Measurements from ENCODE around the gene TNFSF13B. TPM values are rescaled to one million over a fixed set of nuclear protein-coding genes. Genes with fewer than 3 reads are reported as not detected.

Gene TNFSF13B
- total RNA-seq, 1 donor from 2014 or later = 1.1 TPM

DNA sequence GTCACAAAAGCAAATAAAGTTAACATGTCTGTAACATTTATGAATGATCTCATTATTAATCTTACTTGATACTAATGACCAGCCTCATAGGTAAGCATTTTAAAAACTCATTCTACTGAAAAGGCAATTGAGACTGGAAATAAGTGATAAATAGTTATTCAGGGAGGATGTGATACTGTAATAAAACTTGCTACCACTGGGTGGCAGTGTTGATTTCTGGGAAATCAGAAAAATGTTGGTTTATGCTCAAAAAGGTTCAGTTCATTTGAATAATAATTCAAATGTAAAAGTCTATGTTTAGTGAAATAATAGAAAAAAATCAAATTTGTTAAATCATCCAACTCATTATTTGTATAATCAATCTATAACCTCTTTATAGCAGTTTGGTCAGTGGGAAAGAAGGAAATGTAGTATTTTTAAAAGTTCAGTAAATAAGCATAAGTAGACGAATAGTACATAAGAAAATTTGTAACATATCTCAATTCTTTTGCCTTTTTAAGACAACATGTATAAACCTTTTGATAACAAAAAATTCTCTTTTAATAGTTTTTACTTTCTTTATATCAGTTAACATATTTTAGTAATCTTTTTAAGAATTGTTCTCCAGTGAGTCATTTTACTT, 41.8 kb upstream of the TNFSF13B start:
- Mint-ChIP-seq H3K4me3 (ENCODE audit: unreplicated experiment) (no peak overlapping the region), H3K9me3 (ENCODE audit: low read depth) (no peaks in the 10 kb centered on the region), H3K36me3 (ENCODE audit: low read depth) (peaks cover 4% of the 10 kb centered on the region), H3K4me1 (ENCODE audit: low read depth) (peaks cover 12% of the 10 kb centered on the region), H3K27ac (ENCODE audit: unreplicated experiment) (no peak overlapping the region), H3K27me3 (ENCODE audit: low read depth) (no peaks in the 10 kb centered on the region)
- DNase-seq (ENCODE audit: low spot score) = no peak
- TF ChIP-seq, protein P1, sequence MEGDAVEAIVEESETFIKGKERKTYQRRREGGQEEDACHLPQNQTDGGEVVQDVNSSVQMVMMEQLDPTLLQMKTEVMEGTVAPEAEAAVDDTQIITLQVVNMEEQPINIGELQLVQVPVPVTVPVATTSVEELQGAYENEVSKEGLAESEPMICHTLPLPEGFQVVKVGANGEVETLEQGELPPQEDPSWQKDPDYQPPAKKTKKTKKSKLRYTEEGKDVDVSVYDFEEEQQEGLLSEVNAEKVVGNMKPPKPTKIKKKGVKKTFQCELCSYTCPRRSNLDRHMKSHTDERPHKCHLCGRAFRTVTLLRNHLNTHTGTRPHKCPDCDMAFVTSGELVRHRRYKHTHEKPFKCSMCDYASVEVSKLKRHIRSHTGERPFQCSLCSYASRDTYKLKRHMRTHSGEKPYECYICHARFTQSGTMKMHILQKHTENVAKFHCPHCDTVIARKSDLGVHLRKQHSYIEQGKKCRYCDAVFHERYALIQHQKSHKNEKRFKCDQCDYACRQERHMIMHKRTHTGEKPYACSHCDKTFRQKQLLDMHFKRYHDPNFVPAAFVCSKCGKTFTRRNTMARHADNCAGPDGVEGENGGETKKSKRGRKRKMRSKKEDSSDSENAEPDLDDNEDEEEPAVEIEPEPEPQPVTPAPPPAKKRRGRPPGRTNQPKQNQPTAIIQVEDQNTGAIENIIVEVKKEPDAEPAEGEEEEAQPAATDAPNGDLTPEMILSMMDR (IDR thresholded peaks at IDR 0.05) = peak; percentile 96

DNA sequence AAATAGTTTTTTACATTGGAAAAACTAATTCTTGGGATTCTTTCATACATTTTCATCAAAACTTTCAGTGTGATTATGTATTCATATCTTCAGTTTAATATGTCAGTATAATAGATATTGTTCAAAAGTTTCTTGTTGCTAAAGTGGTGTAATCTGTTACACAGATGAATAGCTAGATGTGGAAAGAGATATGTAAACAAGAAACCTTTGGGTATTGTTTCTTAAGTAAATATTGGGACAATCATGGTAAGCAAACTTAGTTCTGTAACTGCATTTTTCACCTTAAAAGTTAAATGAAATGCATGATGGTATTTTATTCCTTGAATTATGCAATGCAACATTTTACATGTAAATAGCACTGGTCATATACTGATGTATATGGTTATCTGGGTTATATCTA, 39.1 kb upstream of the TNFSF13B start:
- Mint-ChIP-seq H3K27me3 (ENCODE audit: low read depth) (no peaks in the 10 kb centered on the region), H3K4me1 (ENCODE audit: low read depth) (peaks cover 6% of the 10 kb centered on the region), H3K27ac (ENCODE audit: unreplicated experiment) (no peak overlapping the region), H3K36me3 (ENCODE audit: low read depth) (peaks cover 4% of the 10 kb centered on the region), H3K9me3 (ENCODE audit: low read depth) (no peaks in the 10 kb centered on the region), H3K4me3 (ENCODE audit: unreplicated experiment) (no peak overlapping the region)
- TF ChIP-seq, protein P1 (IDR thresholded peaks at IDR 0.05) = no peak
- no peak for DNase-seq (ENCODE audit: low spot score)

DNA sequence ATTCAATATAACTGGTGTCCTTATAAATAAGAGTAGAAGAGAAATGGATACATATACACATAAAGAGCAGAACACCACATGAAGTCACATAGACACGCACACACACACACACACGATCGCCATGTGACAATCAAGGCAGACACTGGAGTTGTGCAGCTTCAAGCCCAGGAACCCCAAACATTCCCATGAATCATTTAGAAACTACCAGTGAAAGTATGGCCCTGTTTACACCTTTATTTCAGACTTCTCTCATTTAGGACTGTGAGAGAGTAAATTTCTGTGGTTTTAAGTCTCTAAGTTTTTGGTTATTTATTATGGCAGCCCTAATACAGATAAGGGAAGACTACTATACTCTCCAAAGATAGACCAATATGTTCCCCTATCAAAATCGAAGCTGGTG, 20.4 kb upstream of the TNFSF13B start:
- H3K4me1 Mint-ChIP-seq (ENCODE audit: low read depth) = no peaks in the 10 kb centered on the region
- no peak overlapping the region for H3K27ac Mint-ChIP-seq (ENCODE audit: unreplicated experiment)
- TF ChIP-seq, protein P1 (IDR thresholded peaks at IDR 0.05) = no peak
- H3K27me3 Mint-ChIP-seq (ENCODE audit: low read depth) = no peaks in the 10 kb centered on the region
- DNase-seq (ENCODE audit: low spot score) = no peak
- H3K4me3 Mint-ChIP-seq (ENCODE audit: unreplicated experiment) = no peak overlapping the region
- H3K9me3 Mint-ChIP-seq (ENCODE audit: low read depth) = peaks cover 46% of the 10 kb centered on the region
- H3K36me3 Mint-ChIP-seq (ENCODE audit: low read depth) = peaks cover 13% of the 10 kb centered on the region

DNA sequence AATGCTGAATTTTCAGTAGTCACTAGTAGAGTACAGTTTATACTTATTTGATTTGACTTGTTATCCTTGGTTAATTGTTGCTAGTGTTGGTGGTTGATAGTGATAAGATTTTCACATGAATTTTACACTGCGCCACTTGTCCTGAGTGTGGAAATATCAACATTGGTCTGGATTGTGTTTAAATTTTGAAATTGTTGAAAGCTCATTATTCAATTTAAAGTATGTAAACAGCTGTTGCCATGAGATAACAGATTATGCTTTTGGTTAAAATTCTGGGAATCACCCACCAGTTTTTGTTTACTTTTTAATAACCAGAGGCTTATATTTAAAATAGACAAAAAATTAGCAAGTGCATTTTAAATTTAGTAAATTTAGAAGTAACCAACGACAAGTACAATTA, 12.3 kb upstream of the TNFSF13B start:
- H3K27ac Mint-ChIP-seq (ENCODE audit: unreplicated experiment) = no peak overlapping the region
- no peaks in the 10 kb centered on the region for H3K4me1 Mint-ChIP-seq (ENCODE audit: low read depth)
- H3K27me3 Mint-ChIP-seq (ENCODE audit: low read depth) = no peaks in the 10 kb centered on the region
- DNase-seq (ENCODE audit: low spot score) = no peak
- peaks cover 8% of the 10 kb centered on the region for H3K36me3 Mint-ChIP-seq (ENCODE audit: low read depth)
- no peak overlapping the region for H3K4me3 Mint-ChIP-seq (ENCODE audit: unreplicated experiment)
- peaks cover 7% of the 10 kb centered on the region for H3K9me3 Mint-ChIP-seq (ENCODE audit: low read depth)
- TF ChIP-seq, protein P1 (IDR thresholded peaks at IDR 0.05) = no peak

DNA sequence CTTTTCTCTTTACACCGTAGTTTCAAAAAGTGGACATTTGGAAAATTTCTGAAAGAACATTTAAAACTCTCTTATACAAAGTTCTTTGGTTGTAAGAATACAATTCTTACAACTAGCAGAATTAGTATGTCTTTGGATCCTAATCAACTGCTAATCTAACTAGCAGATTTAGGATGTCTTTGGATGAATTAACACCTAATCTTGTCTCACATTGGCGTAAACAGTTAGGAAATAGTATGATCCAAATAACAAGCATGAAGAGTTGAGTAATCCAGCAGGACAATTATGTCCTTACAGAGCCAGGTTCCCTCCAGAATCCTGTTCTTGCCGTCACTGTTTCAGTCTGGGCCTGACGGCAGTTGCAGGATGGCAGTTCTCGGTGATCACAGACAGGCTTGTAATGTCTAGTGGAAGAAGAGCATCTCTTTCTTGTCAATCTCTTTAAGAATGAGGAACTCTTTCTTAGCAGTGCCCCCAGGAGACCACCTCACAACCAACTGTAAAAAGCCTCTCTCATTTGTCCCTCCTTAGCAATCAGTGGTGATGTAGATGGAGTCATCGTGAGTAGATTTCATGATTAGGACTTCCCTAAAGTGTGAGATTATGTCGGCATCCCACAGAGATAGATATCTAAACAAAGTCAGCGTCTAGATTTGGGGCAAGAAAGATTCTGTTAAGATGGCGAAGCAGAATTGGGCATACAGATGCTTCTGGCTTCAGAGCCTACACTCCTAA, 5.7 kb upstream of the TNFSF13B start:
- Mint-ChIP-seq H3K4me1 (ENCODE audit: low read depth) (no peaks in the 10 kb centered on the region), H3K9me3 (ENCODE audit: low read depth) (no peaks in the 10 kb centered on the region), H3K4me3 (ENCODE audit: unreplicated experiment) (no peak overlapping the region), H3K27ac (ENCODE audit: unreplicated experiment) (no peak overlapping the region), H3K27me3 (ENCODE audit: low read depth) (no peaks in the 10 kb centered on the region), H3K36me3 (ENCODE audit: low read depth) (peaks cover 9% of the 10 kb centered on the region)
- TF ChIP-seq, protein P1 (IDR thresholded peaks at IDR 0.05) = no peak
- DNase-seq (ENCODE audit: low spot score) = no peak
